Keratinocyte (primary cell): ENCODE data around the gene ATN1. TPM values are rescaled to one million over a fixed set of nuclear protein-coding genes. Genes with fewer than 3 reads are reported as not detected.

ENCODE experiments used
- DNase-seq: peaks from one replicate; pipeline ENCODE4 v3.0.0-alpha.2; 2011; ENCODE audit warnings: low read depth, missing footprints, low spot score
- FAIRE-seq: peaks from 2 replicates; lab custom pipeline; 2011; peaks lifted over from hg19 to GRCh38; lab: Jason Lieb, UNC
- H2AFZ ChIP-seq: 2 replicates; pipeline ENCODE4 v1.6.0; 2012; ENCODE audit warnings: low read length, control low read depth, inconsistent platforms; ENCODE audit not compliant: control insufficient read depth
- H3K27ac ChIP-seq: 2 replicates; pipeline ENCODE4 v1.5.1; 2011; ENCODE audit warnings: low read length; ENCODE audit not compliant: control insufficient read depth, insufficient read depth
- H3K27me3 ChIP-seq: 3 replicates; pipeline ENCODE4 v1.6.0; 2011; ENCODE audit warnings: low read length; ENCODE audit not compliant: control insufficient read depth, insufficient read depth; ENCODE audit errors: extremely low read depth
- H3K36me3 ChIP-seq, 2 experiments: 2 replicates in 1 of 2; 3 replicates in 1 of 2; pipeline ENCODE4 v1.5.1; 2011; ENCODE audit warnings: low read length in 2 of 2, mild to moderate bottlenecking in 1 of 2; ENCODE audit not compliant: control insufficient read depth in 2 of 2, insufficient read depth in 2 of 2; ENCODE audit errors: extremely low read depth in 1 of 2
- H3K4me1 ChIP-seq: 3 replicates; pipeline ENCODE4 v1.5.1; 2011; ENCODE audit warnings: low read length; ENCODE audit not compliant: control insufficient read depth, insufficient read depth; ENCODE audit errors: extremely low read depth
- H3K4me2 ChIP-seq: 3 replicates; pipeline ENCODE4 v1.6.0; 2011; ENCODE audit warnings: low read depth, low read length; ENCODE audit not compliant: control insufficient read depth, insufficient read depth; ENCODE audit errors: extremely low read depth
- H3K4me3 ChIP-seq, 3 experiments: fragments of 200-600 bp in 1 of 3; sonication (generic) in 1 of 3; 2 replicates in 2 of 3; 3 replicates in 1 of 3; pipeline ENCODE4 v1.5.1; 2011 to 2016; ENCODE audit warnings: low read length in 3 of 3, mild to moderate bottlenecking in 3 of 3, control low read depth in 2 of 3, inconsistent platforms in 1 of 3, low read depth in 1 of 3, mixed read lengths in 1 of 3, mixed run types in 1 of 3, moderate library complexity in 1 of 3; ENCODE audit not compliant: control insufficient read depth in 2 of 3, insufficient read depth in 2 of 3; ENCODE audit errors: extremely low read depth in 1 of 3
- H3K79me2 ChIP-seq: 2 replicates; pipeline ENCODE4 v1.6.0; 2012; ENCODE audit warnings: low read length; ENCODE audit not compliant: control insufficient read depth, insufficient read depth
- H3K9ac ChIP-seq: 3 replicates; pipeline ENCODE4 v1.6.0; 2011; ENCODE audit warnings: low read length; ENCODE audit not compliant: control insufficient read depth, insufficient read depth; ENCODE audit errors: extremely low read depth
- H3K9me1 ChIP-seq: 3 replicates; pipeline ENCODE4 v1.6.0; 2011; ENCODE audit warnings: low read length; ENCODE audit not compliant: control insufficient read depth, insufficient read depth; ENCODE audit errors: extremely low read depth
- H3K9me3 ChIP-seq: 2 replicates; pipeline ENCODE4 v1.5.1; 2012; ENCODE audit warnings: low read depth, low read length; ENCODE audit not compliant: control insufficient read depth
- H4K20me1 ChIP-seq: 3 replicates; pipeline ENCODE4 v1.6.0; 2011; ENCODE audit warnings: low read length; ENCODE audit not compliant: control insufficient read depth, insufficient read depth; ENCODE audit errors: extremely low read depth
- EZH2 ChIP-seq: IDR thresholded peaks from one replicate; pipeline ENCODE4 v1.6.1; 2012; ENCODE audit warnings: inconsistent platforms, mild to moderate bottlenecking, low read length, moderate library complexity
- dilution Hi-C: fragments of 300-500 bp; cut with MboI; formaldehyde crosslinking; loops from one replicate; pipeline ENCODE4 v1.7.0; 2020; ENCODE audit warnings: low sequenced_read_pairs; ENCODE audit not compliant: extremely low pct_ligation_motif_present
- polyA plus RNA-seq, 5 experiments: library from polyadenylated mRNA; depleted of rRNA in 3 of 5; stranded (reverse) in 3 of 5; stranded (forward) in 1 of 5; unstranded in 1 of 5; fragments of >200 nt; gene quantifications; 1 replicate in 1 of 5; 2 replicates in 3 of 5; 3 replicates in 1 of 5; pipeline versions ENCODE4 v1.2.1 to v1.2.3, GENCODE V29; 2011 to 2012; ENCODE audit warnings: missing spikeins in 2 of 5, low read depth in 1 of 5, low replicate concordance in 1 of 5
- TF ChIP-seq, protein P1 (sequence below), 3 experiments: IDR thresholded peaks in 1 of 3; conservative IDR thresholded peaks in 1 of 3; optimal IDR thresholded peaks in 1 of 3; 2 replicates in 2 of 3; 3 replicates in 1 of 3; pipeline versions ENCODE3 to v1.5.1; 2011; ENCODE audit warnings: low read length in 3 of 3, mild to moderate bottlenecking in 3 of 3, moderate library complexity in 2 of 3, control low read depth in 1 of 3, inconsistent platforms in 1 of 3; ENCODE audit not compliant: insufficient read depth in 2 of 3; ENCODE audit errors: extremely low read depth in 1 of 3

The ATN1 gene
- polyA plus RNA-seq, 1 donor (not counting 4 experiments of a cell fraction or from before 2014, with no cell fraction given), result 6.2 TPM

DNA sequence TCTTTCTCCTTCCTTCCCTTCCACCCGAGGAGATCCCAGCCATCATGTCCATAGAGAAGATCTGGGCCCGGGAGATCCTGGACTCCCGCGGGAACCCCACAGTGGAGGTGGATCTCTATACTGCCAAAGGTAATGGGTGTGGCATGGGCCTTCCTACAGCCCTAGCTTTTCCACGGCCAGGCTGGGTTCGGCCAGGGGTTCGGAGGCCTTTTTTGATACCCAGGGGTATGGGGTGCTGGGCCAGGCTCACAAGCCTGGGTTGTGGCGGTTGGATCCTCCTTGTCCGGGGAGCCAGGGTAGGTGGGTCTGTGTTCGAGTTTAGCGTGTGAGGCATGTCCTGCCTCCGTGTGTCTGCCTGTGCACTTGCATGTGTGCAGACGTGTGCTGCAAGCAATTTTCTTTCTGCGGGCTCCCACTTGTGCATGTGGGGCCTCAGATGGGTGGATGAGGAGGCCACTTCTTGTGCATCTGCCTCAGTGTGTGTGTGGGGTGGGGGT is 11.9 kb upstream of the ATN1 start:
- Histone ChIP-seq H3K4me1 (peaks cover 9% of the 10 kb centered on the region), H3K36me3 (no peaks in the 10 kb centered on the region), H3K4me3 (no peak overlapping the region), H3K9me1 (peaks cover 2% of the 10 kb centered on the region), H2AFZ (no peak overlapping the region), H3K9ac (no peak overlapping the region), H3K79me2 (no peaks in the 10 kb centered on the region), H4K20me1 (no peaks in the 10 kb centered on the region), H3K27me3 (peaks cover 16% of the 10 kb centered on the region), H3K9me3 (no peaks in the 10 kb centered on the region), H3K4me2 (no peak overlapping the region), H3K27ac (no peak overlapping the region)
- DNase-seq (no peak), FAIRE-seq (no peak)
- TF ChIP-seq, protein P1, sequence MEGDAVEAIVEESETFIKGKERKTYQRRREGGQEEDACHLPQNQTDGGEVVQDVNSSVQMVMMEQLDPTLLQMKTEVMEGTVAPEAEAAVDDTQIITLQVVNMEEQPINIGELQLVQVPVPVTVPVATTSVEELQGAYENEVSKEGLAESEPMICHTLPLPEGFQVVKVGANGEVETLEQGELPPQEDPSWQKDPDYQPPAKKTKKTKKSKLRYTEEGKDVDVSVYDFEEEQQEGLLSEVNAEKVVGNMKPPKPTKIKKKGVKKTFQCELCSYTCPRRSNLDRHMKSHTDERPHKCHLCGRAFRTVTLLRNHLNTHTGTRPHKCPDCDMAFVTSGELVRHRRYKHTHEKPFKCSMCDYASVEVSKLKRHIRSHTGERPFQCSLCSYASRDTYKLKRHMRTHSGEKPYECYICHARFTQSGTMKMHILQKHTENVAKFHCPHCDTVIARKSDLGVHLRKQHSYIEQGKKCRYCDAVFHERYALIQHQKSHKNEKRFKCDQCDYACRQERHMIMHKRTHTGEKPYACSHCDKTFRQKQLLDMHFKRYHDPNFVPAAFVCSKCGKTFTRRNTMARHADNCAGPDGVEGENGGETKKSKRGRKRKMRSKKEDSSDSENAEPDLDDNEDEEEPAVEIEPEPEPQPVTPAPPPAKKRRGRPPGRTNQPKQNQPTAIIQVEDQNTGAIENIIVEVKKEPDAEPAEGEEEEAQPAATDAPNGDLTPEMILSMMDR (optimal IDR thresholded peaks at IDR 0.05 in 1 of 3, IDR thresholded peaks at IDR 0.05 in 1 of 3, conservative IDR thresholded peaks at IDR 0.05 in 1 of 3; ENCODE audit: extremely low read depth in 1 of 3, insufficient read depth in 2 of 3, low read length in 3 of 3), result no peak
- no peak for TF ChIP-seq EZH2
- dilution Hi-C loops, result no loop called here

DNA sequence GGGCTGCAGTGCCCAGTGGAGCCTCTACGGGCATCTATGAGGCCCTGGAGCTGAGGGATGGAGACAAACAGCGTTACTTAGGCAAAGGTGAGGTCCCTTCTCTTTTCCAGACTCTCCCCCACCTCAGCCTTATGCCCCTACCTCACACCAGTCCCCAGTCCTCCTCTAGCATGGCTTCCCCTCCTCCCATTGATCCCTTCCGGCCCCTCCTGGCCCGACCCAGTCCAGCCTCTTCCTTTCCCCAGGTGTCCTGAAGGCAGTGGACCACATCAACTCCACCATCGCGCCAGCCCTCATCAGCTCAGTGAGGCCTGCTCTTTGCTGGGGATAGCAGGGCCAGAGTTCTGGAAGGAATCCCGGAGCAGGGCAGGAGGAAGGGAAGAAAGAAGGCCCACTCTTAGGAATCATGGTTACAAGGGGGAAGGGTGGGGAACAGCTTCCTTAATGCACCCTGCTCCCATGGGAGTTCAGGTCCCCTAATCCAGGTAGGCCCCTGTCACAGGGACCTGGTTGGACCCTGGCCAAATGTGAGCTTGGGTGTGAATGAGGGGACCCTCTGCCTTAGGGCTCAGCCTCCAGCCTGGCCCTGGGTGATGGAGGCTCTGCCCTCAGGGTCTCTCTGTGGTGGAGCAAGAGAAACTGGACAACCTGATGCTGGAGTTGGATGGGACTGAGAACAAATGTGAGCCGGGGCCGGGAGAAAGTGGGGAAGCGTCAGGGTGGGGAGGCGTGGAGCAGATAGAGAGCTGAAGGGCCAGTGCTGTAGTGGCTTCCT is 11.1 kb upstream of the ATN1 start:
- peaks cover 16% of the 10 kb centered on the region for H3K27me3 ChIP-seq
- H3K36me3 ChIP-seq, result no peaks in the 10 kb centered on the region
- no peak overlapping the region for H3K4me3 ChIP-seq
- H3K9ac ChIP-seq, result no peak overlapping the region
- dilution Hi-C loops, result no loop called here
- FAIRE-seq, result no peak
- peaks cover 2% of the 10 kb centered on the region for H3K9me1 ChIP-seq
- no peak overlapping the region for H3K4me2 ChIP-seq
- peaks cover 9% of the 10 kb centered on the region for H3K4me1 ChIP-seq
- DNase-seq, result no peak
- no peak overlapping the region for H2AFZ ChIP-seq
- H3K27ac ChIP-seq, result no peak overlapping the region
- H4K20me1 ChIP-seq, result no peaks in the 10 kb centered on the region
- H3K9me3 ChIP-seq, result no peaks in the 10 kb centered on the region
- TF ChIP-seq EZH2, result no peak
- TF ChIP-seq, protein P1 (optimal IDR thresholded peaks at IDR 0.05 in 1 of 3, IDR thresholded peaks at IDR 0.05 in 1 of 3, conservative IDR thresholded peaks at IDR 0.05 in 1 of 3; ENCODE audit: extremely low read depth in 1 of 3, insufficient read depth in 2 of 3, low read length in 3 of 3), result no peak
- H3K79me2 ChIP-seq, result no peaks in the 10 kb centered on the region
